GM12875 (cell line): ENCODE data around the gene DIP2B.

Experiments used
- H3K4me3 ChIP-seq: one replicate; pipeline ENCODE4 v1.5.1; 2011; ENCODE audit warnings: low read depth, low read length, control low read depth
- CTCF ChIP-seq: IDR thresholded peaks from 2 replicates; pipeline ENCODE4 v1.5.1; 2011; ENCODE audit warnings: low read depth, mild to moderate bottlenecking, control low read depth, inconsistent platforms, low read length, moderate library complexity, borderline replicate concordance; ENCODE audit not compliant: insufficient read depth

The DIP2B gene

DNA sequence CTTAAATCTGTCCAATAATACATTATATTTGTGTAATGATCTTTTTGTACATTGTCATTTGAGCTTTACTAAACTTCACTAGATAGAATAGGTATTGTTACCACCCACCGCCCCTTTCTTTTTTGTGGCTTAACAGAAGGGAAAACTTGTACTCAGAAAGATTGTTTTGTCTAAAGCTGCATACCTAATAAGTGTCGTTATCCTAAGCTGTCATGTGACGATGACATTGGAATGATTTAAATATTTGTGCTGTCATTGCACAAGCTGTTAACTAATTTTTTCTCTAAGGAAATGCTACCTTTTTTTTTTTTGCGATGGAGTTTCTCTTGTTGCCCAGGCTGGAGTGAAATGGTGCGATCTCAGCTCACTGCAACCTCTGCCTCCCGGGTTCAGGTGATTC is 3.6 kb downstream of the DIP2B start:
- H3K4me3 ChIP-seq = no peak overlapping the region
- no peak for TF ChIP-seq CTCF

GRCh38 chr12:50508970-50509663 is 4.3 kb downstream of the DIP2B start:
- no peak overlapping the region for H3K4me3 ChIP-seq
- no peak for TF ChIP-seq CTCF

GRCh38 chr12:50514526-50515276 is 9.9 kb downstream of the DIP2B start:
- no peak for TF ChIP-seq CTCF
- no peak overlapping the region for H3K4me3 ChIP-seq

- no peak overlapping the region for H3K4me3 ChIP-seq
- TF ChIP-seq CTCF = no peak
Observed at GRCh38 chr12:50515587-50515986, 10.8 kb downstream of the DIP2B start.

DNA sequence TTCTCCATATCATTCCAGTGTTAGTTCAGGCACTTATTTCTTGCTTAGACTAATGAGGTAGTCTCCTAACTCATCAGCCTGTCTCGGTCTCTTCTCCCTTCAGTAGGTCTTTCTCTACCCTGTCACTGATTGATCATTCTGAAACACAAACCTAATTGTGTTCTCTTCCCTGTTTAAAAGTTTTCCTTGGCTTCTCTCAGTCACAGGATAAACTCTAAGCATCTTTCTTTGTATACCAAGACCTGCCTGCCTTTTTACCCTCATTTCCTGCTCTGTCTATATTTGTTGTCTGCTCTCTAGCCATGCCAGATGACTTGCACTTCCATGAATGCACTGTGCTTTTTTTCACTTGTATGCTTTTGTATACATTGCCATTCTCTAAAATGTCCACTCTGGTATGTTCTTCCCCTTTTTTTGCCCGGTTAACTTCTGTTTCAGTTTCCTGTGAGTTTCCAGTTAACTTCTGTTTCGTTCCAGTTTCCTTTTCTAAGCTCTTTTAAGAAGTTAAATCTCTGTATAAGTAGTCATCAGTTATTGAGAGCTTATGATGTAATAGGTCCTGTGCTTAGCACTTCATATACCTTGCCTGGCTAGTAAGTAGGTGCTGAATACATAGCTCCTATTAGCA is 12.8 kb downstream of the DIP2B start:
- no peak overlapping the region for H3K4me3 ChIP-seq
- TF ChIP-seq CTCF = no peak

- no peak overlapping the region for H3K4me3 ChIP-seq
- no peak for TF ChIP-seq CTCF
Observed at GRCh38 chr12:50518090-50518489, 13.3 kb downstream of the DIP2B start.
